ENCODE measurements around the gene MYZAP. TPM values are rescaled to one million over a fixed set of nuclear protein-coding genes. Genes with fewer than 3 reads are reported as not detected.

The MYZAP gene
- total RNA-seq, 4 donors from 2014 or later = 7.7 to 21.4 (median 19.4) TPM

DNA sequence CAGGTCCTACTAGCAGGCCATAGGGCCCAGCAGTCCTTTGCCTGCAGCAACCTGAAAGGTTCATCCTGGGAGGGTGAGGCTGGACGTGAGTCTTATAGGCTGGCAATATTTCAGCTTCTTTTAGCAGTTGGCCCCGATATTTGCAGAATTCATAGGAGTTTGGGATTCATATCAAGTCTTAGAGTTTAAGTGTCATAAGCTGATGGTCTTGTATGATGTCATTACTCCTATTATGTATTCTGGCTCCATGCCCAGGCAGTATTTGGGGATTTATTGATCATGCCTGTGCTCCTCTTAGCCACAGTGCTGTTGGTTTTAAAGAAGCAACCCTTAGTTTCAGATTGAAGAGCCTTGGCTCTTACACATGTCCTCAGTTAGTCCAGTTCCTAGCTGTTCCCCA lies 73.5 kb downstream of the MYZAP start:
- 70 to 82% methylated on average over 2 of the region's 2 CpGs for WGBS, 2 donors
- no peak for TF ChIP-seq POLR2A (IDR thresholded peaks at IDR 0.05)
- TF ChIP-seq, protein P1, sequence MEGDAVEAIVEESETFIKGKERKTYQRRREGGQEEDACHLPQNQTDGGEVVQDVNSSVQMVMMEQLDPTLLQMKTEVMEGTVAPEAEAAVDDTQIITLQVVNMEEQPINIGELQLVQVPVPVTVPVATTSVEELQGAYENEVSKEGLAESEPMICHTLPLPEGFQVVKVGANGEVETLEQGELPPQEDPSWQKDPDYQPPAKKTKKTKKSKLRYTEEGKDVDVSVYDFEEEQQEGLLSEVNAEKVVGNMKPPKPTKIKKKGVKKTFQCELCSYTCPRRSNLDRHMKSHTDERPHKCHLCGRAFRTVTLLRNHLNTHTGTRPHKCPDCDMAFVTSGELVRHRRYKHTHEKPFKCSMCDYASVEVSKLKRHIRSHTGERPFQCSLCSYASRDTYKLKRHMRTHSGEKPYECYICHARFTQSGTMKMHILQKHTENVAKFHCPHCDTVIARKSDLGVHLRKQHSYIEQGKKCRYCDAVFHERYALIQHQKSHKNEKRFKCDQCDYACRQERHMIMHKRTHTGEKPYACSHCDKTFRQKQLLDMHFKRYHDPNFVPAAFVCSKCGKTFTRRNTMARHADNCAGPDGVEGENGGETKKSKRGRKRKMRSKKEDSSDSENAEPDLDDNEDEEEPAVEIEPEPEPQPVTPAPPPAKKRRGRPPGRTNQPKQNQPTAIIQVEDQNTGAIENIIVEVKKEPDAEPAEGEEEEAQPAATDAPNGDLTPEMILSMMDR (IDR thresholded peaks at IDR 0.05) = no peak

DNA sequence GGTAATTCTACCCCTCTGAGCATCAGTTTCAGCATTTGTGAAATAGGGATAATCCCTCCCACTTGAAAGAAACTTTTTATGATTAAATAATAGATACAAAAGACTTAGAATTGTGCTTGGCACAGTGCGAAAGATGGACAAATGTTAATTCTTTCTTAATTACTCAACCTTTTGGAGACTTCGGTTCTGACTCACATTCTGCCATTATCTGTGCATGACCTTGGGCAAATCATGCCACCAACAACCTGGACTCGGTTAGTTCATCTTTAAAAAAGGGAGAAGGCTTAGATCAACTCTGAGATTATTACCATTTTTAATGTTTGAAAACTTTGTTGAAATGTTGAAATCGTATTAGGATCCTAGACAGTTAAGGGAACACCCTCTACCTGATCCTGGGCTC lies 74.2 kb downstream of the MYZAP start:
- H3K4me3 ChIP-seq (ENCODE audit: low read depth, poor library complexity, severe bottlenecking) = no peak overlapping the region
- TF ChIP-seq POLR2A (IDR thresholded peaks at IDR 0.05) = no peak
- TF ChIP-seq, protein P1 (IDR thresholded peaks at IDR 0.05) = no peak
- intact Hi-C loops (cut with DNase I; ENCODE audit: low total_unique reads) = no loop called here
- DNase-seq (ENCODE audit: low spot score in 2 of 2) = no peak
- 69 to 80% methylated on average over 4 of the region's 4 CpGs for WGBS, 2 donors

More for the DNA sequence above, 73.5 kb downstream of the MYZAP start:
- H3K4me3 ChIP-seq (ENCODE audit: low read depth, poor library complexity, severe bottlenecking) = no peak overlapping the region
- intact Hi-C loops (cut with DNase I; ENCODE audit: low total_unique reads) = no loop called here
- DNase-seq (ENCODE audit: low spot score in 2 of 2) = no peak

DNA sequence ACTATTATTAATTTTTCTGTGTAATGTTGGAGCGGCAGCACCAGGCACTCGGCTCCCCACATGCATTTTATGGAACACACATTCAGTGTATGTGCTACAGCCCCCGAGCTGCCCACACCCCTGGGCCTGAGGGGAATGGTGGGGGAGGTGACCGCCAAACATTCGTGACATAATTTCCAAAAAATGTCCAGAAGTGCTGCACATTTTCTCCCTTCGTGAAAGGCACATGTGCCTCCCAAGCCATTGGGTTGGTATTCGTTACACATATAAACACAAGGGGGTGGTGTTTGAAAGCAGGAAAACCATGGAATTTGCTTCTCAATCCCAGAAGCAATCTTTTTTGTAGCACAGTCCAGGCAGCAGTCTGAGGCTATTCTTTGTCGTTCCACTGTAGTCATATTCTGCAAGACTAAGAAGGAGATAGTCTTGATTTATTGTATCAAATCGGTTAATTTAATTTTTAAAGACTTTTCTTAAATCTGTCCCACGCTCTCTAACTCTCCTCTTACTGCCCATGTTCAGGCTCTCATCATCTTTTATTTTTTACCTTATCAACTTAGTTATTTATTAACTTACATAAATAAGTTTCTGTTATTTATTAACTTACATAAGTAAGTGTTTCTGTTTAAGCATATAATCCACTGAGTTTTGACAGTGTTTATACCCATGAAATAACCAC lies 75.6 kb downstream of the MYZAP start:
- DNase-seq (ENCODE audit: low spot score in 2 of 2) = no peak
- no peak overlapping the region for H3K4me3 ChIP-seq (ENCODE audit: low read depth, poor library complexity, severe bottlenecking)
- intact Hi-C loops (cut with DNase I; ENCODE audit: low total_unique reads) = no loop called here
- 31% methylated on average over 10 of the region's 10 CpGs for WGBS, 2 donors
- TF ChIP-seq, protein P1 (IDR thresholded peaks at IDR 0.05) = no peak
- no peak for TF ChIP-seq POLR2A (IDR thresholded peaks at IDR 0.05)

DNA sequence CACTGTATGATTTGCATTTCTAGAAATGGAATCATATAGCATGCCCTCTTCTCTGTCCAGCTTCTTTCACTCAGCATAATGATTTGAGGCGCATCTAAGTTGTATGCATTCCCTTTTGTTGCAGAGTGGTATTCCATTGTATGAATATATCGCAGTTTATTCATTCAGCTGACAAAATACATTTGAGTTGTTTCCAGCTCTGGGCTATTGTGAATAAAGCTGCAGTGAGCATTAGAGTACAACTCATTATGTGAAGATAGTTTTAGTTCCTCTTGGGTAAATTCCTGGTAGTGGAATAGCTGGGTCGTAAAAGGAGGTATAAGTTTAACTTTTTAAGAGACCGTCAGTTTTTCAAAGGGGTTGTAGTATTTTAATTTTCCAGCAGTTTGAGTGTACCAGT lies 76.3 kb downstream of the MYZAP start:
- DNase-seq (ENCODE audit: low spot score in 2 of 2) = no peak
- TF ChIP-seq, protein P1 (IDR thresholded peaks at IDR 0.05) = no peak
- TF ChIP-seq POLR2A (IDR thresholded peaks at IDR 0.05) = no peak
- intact Hi-C loops (cut with DNase I; ENCODE audit: low total_unique reads) = no loop called here
- WGBS, 2 donors = 71 to 77% methylated on average over 4 of the region's 4 CpGs
- H3K4me3 ChIP-seq (ENCODE audit: low read depth, poor library complexity, severe bottlenecking) = no peak overlapping the region

DNA sequence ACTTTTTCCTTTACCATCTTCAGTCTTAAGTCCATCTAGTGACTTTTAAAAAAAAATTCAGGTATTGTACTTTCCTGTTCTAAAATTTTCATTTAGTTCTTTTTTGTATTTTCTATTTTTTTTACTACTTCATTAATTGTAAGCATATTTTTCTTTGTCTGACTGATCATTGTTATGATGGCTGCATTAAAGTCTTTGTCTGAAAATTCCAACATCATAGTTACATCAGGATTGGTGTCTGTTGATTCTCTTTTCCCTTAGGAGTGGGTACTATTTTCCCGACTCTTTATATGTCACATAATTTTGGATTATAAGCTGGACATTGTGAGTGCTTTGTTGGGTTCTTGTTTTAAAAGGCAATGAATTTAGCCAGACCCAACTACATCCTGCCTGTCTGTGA lies 79.9 kb downstream of the MYZAP start:
- intact Hi-C loops (cut with DNase I; ENCODE audit: low total_unique reads) = no loop called here
- WGBS, 2 donors = 2 to 4% methylated on average over 1 of the region's 1 CpG
- H3K4me3 ChIP-seq (ENCODE audit: low read depth, poor library complexity, severe bottlenecking) = no peak overlapping the region
- no peak for TF ChIP-seq POLR2A (IDR thresholded peaks at IDR 0.05)
- TF ChIP-seq, protein P1 (IDR thresholded peaks at IDR 0.05) = no peak
- DNase-seq (ENCODE audit: low spot score in 2 of 2) = no peak

All from lower leg skin (tissue), 4 donors.